Measurements from ENCODE around the gene PLEKHA6.

- TF ChIP-seq CTCF (IDR thresholded peaks at IDR 0.05) (no peak), POLR2A (IDR thresholded peaks at IDR 0.05) (no peak)
Measured at GRCh38 chr1:204177133-204177532, 182.6 kb downstream of the PLEKHA6 start.

Measured in prostate gland (tissue), 2 donors.